Keratinocyte (primary cell): Measurements from ENCODE around the gene FSHB.

ENCODE experiments used
- EZH2 ChIP-seq: IDR thresholded peaks from one replicate; pipeline ENCODE4 v1.6.1; 2012; ENCODE audit warnings: inconsistent platforms, mild to moderate bottlenecking, low read length, moderate library complexity
- TF ChIP-seq, protein P1 (sequence below), 3 experiments: IDR thresholded peaks in 1 of 3; conservative IDR thresholded peaks in 1 of 3; optimal IDR thresholded peaks in 1 of 3; 2 replicates in 2 of 3; 3 replicates in 1 of 3; pipeline versions ENCODE3 to v1.5.1; 2011; ENCODE audit warnings: low read length in 3 of 3, mild to moderate bottlenecking in 3 of 3, moderate library complexity in 2 of 3, control low read depth in 1 of 3, inconsistent platforms in 1 of 3; ENCODE audit not compliant: insufficient read depth in 2 of 3; ENCODE audit errors: extremely low read depth in 1 of 3

DNA sequence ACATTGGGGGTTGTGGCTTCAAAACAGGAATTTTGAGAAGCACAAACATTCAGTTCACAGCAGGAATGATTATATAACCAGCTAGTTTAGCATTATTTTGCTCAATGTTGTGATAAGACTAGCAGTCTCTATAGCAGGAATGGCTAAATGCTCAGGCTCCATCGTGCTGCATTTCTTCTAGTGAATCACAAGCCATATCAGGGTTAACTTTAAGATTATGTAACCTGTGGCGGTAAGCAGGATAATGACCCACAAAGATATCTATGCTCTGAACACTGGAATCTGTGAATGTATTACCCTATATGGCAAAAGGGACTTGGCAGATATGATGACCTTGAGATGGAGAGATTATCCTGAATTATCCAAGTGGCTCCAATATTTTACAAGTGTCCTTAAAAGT, 14.8 kb downstream of the FSHB start:
- TF ChIP-seq, protein P1, sequence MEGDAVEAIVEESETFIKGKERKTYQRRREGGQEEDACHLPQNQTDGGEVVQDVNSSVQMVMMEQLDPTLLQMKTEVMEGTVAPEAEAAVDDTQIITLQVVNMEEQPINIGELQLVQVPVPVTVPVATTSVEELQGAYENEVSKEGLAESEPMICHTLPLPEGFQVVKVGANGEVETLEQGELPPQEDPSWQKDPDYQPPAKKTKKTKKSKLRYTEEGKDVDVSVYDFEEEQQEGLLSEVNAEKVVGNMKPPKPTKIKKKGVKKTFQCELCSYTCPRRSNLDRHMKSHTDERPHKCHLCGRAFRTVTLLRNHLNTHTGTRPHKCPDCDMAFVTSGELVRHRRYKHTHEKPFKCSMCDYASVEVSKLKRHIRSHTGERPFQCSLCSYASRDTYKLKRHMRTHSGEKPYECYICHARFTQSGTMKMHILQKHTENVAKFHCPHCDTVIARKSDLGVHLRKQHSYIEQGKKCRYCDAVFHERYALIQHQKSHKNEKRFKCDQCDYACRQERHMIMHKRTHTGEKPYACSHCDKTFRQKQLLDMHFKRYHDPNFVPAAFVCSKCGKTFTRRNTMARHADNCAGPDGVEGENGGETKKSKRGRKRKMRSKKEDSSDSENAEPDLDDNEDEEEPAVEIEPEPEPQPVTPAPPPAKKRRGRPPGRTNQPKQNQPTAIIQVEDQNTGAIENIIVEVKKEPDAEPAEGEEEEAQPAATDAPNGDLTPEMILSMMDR (optimal IDR thresholded peaks at IDR 0.05 in 1 of 3, IDR thresholded peaks at IDR 0.05 in 1 of 3, conservative IDR thresholded peaks at IDR 0.05 in 1 of 3; ENCODE audit: extremely low read depth in 1 of 3, insufficient read depth in 2 of 3, low read length in 3 of 3) = no peak
- no peak for TF ChIP-seq EZH2
